Hepatocyte (in vitro differentiated cells): ENCODE results near the gene PSMC2. TPM values are rescaled to one million over a fixed set of nuclear protein-coding genes. Genes with fewer than 3 reads are reported as not detected.

Source experiments
- DNase-seq: peaks from one replicate; pipeline ENCODE4 v3.0.0-alpha.2; 2016; ENCODE audit warnings: low spot score
- H2AFZ ChIP-seq: fragments of 200-600 bp; sonication (generic); 2 replicates; pipeline ENCODE4 v1.6.0; 2016; ENCODE audit warnings: antibody characterized with exemption, mild to moderate bottlenecking
- H3K27ac ChIP-seq: fragments of 200-600 bp; sonication (generic); 2 replicates; pipeline ENCODE4 v1.5.1; 2016; ENCODE audit warnings: mild to moderate bottlenecking
- H3K27me3 ChIP-seq: fragments of 200-600 bp; sonication (generic); 2 replicates; pipeline ENCODE4 v1.6.1; 2016
- H3K36me3 ChIP-seq: fragments of 200-600 bp; sonication (generic); replicated peaks from 2 replicates; pipeline ENCODE4 v1.5.1; 2016; ENCODE audit warnings: low read depth; ENCODE audit not compliant: insufficient read depth
- H3K4me1 ChIP-seq: fragments of 200-600 bp; sonication (generic); 2 replicates; pipeline ENCODE4 v1.5.1; 2016; ENCODE audit warnings: mild to moderate bottlenecking, moderate library complexity; ENCODE audit not compliant: insufficient read depth
- H3K4me2 ChIP-seq: fragments of 200-600 bp; sonication (generic); 2 replicates; pipeline ENCODE4 v1.6.0; 2016
- H3K4me3 ChIP-seq: fragments of 200-600 bp; sonication (generic); 2 replicates; pipeline ENCODE4 v1.5.1; 2016; ENCODE audit warnings: mild to moderate bottlenecking
- H3K79me2 ChIP-seq: fragments of 200-600 bp; sonication (generic); 2 replicates; pipeline ENCODE4 v1.6.0; 2017; ENCODE audit warnings: mild to moderate bottlenecking
- H3K9me2 ChIP-seq: fragments of 200-600 bp; sonication (generic); replicated peaks from 2 replicates; pipeline ENCODE4 v1.6.0; 2017; ENCODE audit warnings: mild to moderate bottlenecking; ENCODE audit not compliant: insufficient read depth
- H3K9me3 ChIP-seq: fragments of 200-600 bp; sonication (generic); 2 replicates; pipeline ENCODE4 v1.5.1; 2016; ENCODE audit warnings: low read depth, mild to moderate bottlenecking
- H4K20me1 ChIP-seq: fragments of 200-600 bp; sonication (generic); 2 replicates; pipeline ENCODE4 v1.6.0; 2016; ENCODE audit warnings: mild to moderate bottlenecking; ENCODE audit not compliant: insufficient read depth, poor library complexity, severe bottlenecking
- EZH2 ChIP-seq: fragments of 200-600 bp; sonication (generic); IDR thresholded peaks from 2 replicates; pipeline ENCODE4 v1.6.1; 2016; ENCODE audit warnings: antibody characterized with exemption, mild to moderate bottlenecking, borderline replicate concordance
- EZH2phosphoT487 ChIP-seq: fragments of 200-600 bp; sonication (generic); IDR thresholded peaks from one replicate; pipeline ENCODE4 v1.6.1; 2018; ENCODE audit warnings: antibody characterized with exemption, mild to moderate bottlenecking, low read depth, moderate library complexity; ENCODE audit not compliant: unreplicated experiment, severe bottlenecking
- WGBS: methylation state at CpG from one replicate; pipeline ENCODE4 v1.1.6; 2016; ENCODE audit warnings: low lambda C conversion rate; ENCODE audit errors: missing lambda C conversion rate; 5-methylcytosine and 5-hydroxymethylcytosine counted together
- polyA plus RNA-seq: library from polyadenylated mRNA; unstranded; fragments of >200 nt; fragmentation: Nextera tagmentation; extraction: Ambion mirVana; gene quantifications from 2 replicates; pipeline ENCODE4 v1.2.1, GENCODE V29; 2016
- total RNA-seq: library from RNA; depleted of rRNA; stranded (reverse); fragments of >200 nt; gene quantifications from 2 replicates; pipeline ENCODE4 v1.2.3, GENCODE V29; 2014
- TF ChIP-seq, protein P1 (sequence below): fragments of 200-600 bp; sonication (generic); IDR thresholded peaks from 2 replicates; pipeline ENCODE4 v1.5.1; 2016; ENCODE audit warnings: antibody characterized with exemption, mild to moderate bottlenecking; ENCODE audit not compliant: poor library complexity

Gene PSMC2
- total and polyA plus RNA-seq, 2 experiments from 2014 or later = 138 to 158 TPM

- Histone ChIP-seq H3K4me1 (peaks cover 7% of the 10 kb centered on the region), H3K4me2 (no peak overlapping the region), H3K9me3 (no peaks in the 10 kb centered on the region), H3K27ac (no peak overlapping the region), H3K9me2 (no peaks in the 10 kb centered on the region), H3K4me3 (no peak overlapping the region), H3K36me3 (peaks cover 7% of the 10 kb centered on the region), H4K20me1 (no peaks in the 10 kb centered on the region), H3K27me3 (no peaks in the 10 kb centered on the region), H3K79me2 (peaks cover 49% of the 10 kb centered on the region), H2AFZ (no peak overlapping the region)
- 92% methylated on average over 2 of the region's 2 CpGs for WGBS
- TF ChIP-seq, protein P1, sequence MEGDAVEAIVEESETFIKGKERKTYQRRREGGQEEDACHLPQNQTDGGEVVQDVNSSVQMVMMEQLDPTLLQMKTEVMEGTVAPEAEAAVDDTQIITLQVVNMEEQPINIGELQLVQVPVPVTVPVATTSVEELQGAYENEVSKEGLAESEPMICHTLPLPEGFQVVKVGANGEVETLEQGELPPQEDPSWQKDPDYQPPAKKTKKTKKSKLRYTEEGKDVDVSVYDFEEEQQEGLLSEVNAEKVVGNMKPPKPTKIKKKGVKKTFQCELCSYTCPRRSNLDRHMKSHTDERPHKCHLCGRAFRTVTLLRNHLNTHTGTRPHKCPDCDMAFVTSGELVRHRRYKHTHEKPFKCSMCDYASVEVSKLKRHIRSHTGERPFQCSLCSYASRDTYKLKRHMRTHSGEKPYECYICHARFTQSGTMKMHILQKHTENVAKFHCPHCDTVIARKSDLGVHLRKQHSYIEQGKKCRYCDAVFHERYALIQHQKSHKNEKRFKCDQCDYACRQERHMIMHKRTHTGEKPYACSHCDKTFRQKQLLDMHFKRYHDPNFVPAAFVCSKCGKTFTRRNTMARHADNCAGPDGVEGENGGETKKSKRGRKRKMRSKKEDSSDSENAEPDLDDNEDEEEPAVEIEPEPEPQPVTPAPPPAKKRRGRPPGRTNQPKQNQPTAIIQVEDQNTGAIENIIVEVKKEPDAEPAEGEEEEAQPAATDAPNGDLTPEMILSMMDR = no peak
- TF ChIP-seq EZH2phosphoT487 (no peak), EZH2 (no peak)
- no peak for DNase-seq
Observed at GRCh38 chr7:103301441-103301840, 46.0 kb upstream of the PSMC2 start.

DNA sequence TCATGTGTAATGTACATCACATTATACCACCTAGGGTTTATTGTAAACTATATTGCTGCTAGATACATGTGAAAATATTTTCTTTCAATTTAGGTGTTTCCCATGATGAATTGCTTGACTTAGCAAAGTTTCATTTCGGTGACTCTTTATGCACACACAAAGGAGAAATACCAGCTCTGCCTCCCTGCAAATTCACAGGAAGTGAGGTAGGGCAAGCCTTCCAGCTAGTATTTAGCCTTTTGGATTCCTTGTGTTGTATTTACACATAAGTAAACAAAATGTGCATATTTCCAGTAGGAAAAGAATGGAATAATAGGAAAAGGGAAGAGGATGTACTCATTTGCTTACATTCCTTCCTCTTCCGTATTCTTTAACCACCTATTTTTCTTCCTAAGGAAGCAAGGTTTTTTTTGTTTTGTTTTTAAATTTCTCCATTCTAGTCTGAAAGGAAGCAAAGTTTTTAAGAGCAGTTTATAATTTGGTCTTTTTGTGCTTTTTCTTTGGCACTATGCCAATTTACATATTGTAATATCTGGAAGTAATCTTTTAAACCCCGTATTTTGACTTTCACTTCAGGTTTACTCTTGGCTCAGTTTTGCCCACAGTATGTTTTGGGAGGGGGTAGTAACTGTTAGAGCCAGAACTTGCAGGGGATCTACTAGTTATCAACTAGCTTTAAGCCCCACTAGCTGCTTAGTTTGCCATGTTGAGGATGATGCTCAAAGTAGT lies 39.8 kb upstream of the PSMC2 start:
- H3K79me2 ChIP-seq = peaks cover 10% of the 10 kb centered on the region
- H3K4me1 ChIP-seq = no peaks in the 10 kb centered on the region
- no peaks in the 10 kb centered on the region for H4K20me1 ChIP-seq
- H3K9me2 ChIP-seq = no peaks in the 10 kb centered on the region
- DNase-seq = no peak
- H3K9me3 ChIP-seq = no peaks in the 10 kb centered on the region
- H3K27ac ChIP-seq = no peak overlapping the region
- H3K36me3 ChIP-seq = peaks cover 7% of the 10 kb centered on the region
- H3K27me3 ChIP-seq = no peaks in the 10 kb centered on the region
- H3K4me2 ChIP-seq = no peak overlapping the region
- TF ChIP-seq, protein P1 = no peak
- H3K4me3 ChIP-seq = no peak overlapping the region
- WGBS = 89% methylated on average over 3 of the region's 3 CpGs
- H2AFZ ChIP-seq = no peak overlapping the region

- H3K9me2 ChIP-seq = no peaks in the 10 kb centered on the region
- no peak overlapping the region for H3K27ac ChIP-seq
- no peaks in the 10 kb centered on the region for H3K27me3 ChIP-seq
- WGBS = 97% methylated on average over 2 of the region's 2 CpGs
- no peaks in the 10 kb centered on the region for H4K20me1 ChIP-seq
- TF ChIP-seq EZH2phosphoT487 (no peak), EZH2 (no peak)
- TF ChIP-seq, protein P1 = no peak
- H3K9me3 ChIP-seq = no peaks in the 10 kb centered on the region
- no peak for DNase-seq
- H3K4me3 ChIP-seq = no peak overlapping the region
- no peak overlapping the region for H3K4me2 ChIP-seq
- no peaks in the 10 kb centered on the region for H3K4me1 ChIP-seq
- peaks cover 12% of the 10 kb centered on the region for H3K36me3 ChIP-seq
- H3K79me2 ChIP-seq = no peaks in the 10 kb centered on the region
- H2AFZ ChIP-seq = no peak overlapping the region
Observed at GRCh38 chr7:103314852-103315251, 32.6 kb upstream of the PSMC2 start.
